Stimulated activated CD8-positive, alpha-beta memory T cell treated with anti-CD3 and anti-CD28 coated beads, Interleukin-12 subunit alpha, Interleukin-12 subunit beta, amount 100 ng/mL, for 24 hours (primary cell): Measurements from ENCODE around the gene RUSC2.
"Not testable (repeated sequence)": the region's sequence is repeated elsewhere in the genome, so short reads cannot be mapped to it uniquely, and the experiment has no call there.

Source experiments
- DNase-seq: peaks from one replicate; pipeline ENCODE4 v3.0.0-alpha.2; 2020; ENCODE audit errors: extremely low read depth

Gene RUSC2

GRCh38 chr9:35489313-35490154, at the start of gene RUSC2:
Gene RUSC2 (plus strand): TSS chr9:35490111. CDS start chr9:35546522, 56,411 bp downstream.
- DNase-seq = no peak

GRCh38 chr9:35446012-35446411, 43.9 kb upstream of the RUSC2 start:
- DNase-seq = no peak

GRCh38 chr9:35448496-35448895, 41.4 kb upstream of the RUSC2 start:
- no peak for DNase-seq

- no peak for DNase-seq
Measured at GRCh38 chr9:35452481-35452880, 37.4 kb upstream of the RUSC2 start.

- DNase-seq = no peak
Measured at GRCh38 chr9:35453786-35454185, 36.1 kb upstream of the RUSC2 start.

- DNase-seq = no peak
Measured at GRCh38 chr9:35464141-35465025, 25.5 kb upstream of the RUSC2 start.

- DNase-seq = no peak
Measured at GRCh38 chr9:35470340-35470739, 19.6 kb upstream of the RUSC2 start.

- no peak for DNase-seq
Measured at GRCh38 chr9:35470894-35471293, 19.0 kb upstream of the RUSC2 start.

- no peak for DNase-seq
Measured at GRCh38 chr9:35476596-35476995, 13.3 kb upstream of the RUSC2 start.

GRCh38 chr9:35477211-35477855, 12.6 kb upstream of the RUSC2 start:
- not testable (repeated sequence) for DNase-seq

- DNase-seq = no peak
Measured at GRCh38 chr9:35478871-35479270, 11.0 kb upstream of the RUSC2 start.

GRCh38 chr9:35481347-35481975, 8.4 kb upstream of the RUSC2 start:
- DNase-seq = no peak

GRCh38 chr9:35482071-35482470, 7.8 kb upstream of the RUSC2 start:
- DNase-seq = no peak

- DNase-seq = no peak
Measured at GRCh38 chr9:35484406-35484805, 5.5 kb upstream of the RUSC2 start.

- DNase-seq = no peak
Measured at GRCh38 chr9:35487081-35487480, 2.8 kb upstream of the RUSC2 start.

GRCh38 chr9:35488021-35488420, 1.9 kb upstream of the RUSC2 start:
- no peak for DNase-seq

- DNase-seq = no peak
Measured at GRCh38 chr9:35488566-35489312, 1.2 kb upstream of the RUSC2 start.

GRCh38 chr9:35490155-35490909, 421 bp downstream of the RUSC2 start:
- DNase-seq = no peak

GRCh38 chr9:35490910-35491465, 1.1 kb downstream of the RUSC2 start:
- no peak for DNase-seq

- not testable (repeated sequence) for DNase-seq
Measured at GRCh38 chr9:35493119-35493518, 3.2 kb downstream of the RUSC2 start.
